Astrocyte (in vitro differentiated cells and primary cell): ENCODE results near the gene BDP1. TPM values are rescaled to one million over a fixed set of nuclear protein-coding genes. Genes with fewer than 3 reads are reported as not detected.

Experiments
- DNase-seq: peaks from one replicate; pipeline ENCODE4 v3.0.0-alpha.2; 2010; ENCODE audit warnings: low read depth
- FAIRE-seq: peaks from 2 replicates; lab custom pipeline; 2011; peaks lifted over from hg19 to GRCh38; lab: Jason Lieb, UNC
- H2AFZ ChIP-seq: 2 replicates; pipeline ENCODE4 v1.6.0; 2012; ENCODE audit warnings: low read depth, low read length, inconsistent platforms
- H3K27ac ChIP-seq: 2 replicates; pipeline ENCODE4 v1.5.1; 2011; ENCODE audit warnings: low read depth, low read length, inconsistent platforms
- H3K27me3 ChIP-seq: 2 replicates; pipeline ENCODE4 v1.6.0; 2011; ENCODE audit warnings: low read length, inconsistent platforms; ENCODE audit not compliant: insufficient read depth
- H3K36me3 ChIP-seq: 2 replicates; pipeline ENCODE4 v1.5.1; 2011; ENCODE audit warnings: low read length, inconsistent platforms; ENCODE audit not compliant: insufficient read depth
- H3K4me1 ChIP-seq: 2 replicates; pipeline ENCODE4 v1.5.1; 2011; ENCODE audit warnings: low read length, inconsistent platforms; ENCODE audit not compliant: insufficient read depth
- H3K4me2 ChIP-seq: 2 replicates; pipeline ENCODE4 v1.6.0; 2012; ENCODE audit warnings: low read length, inconsistent platforms
- H3K4me3 ChIP-seq: 2 replicates; pipeline ENCODE4 v1.5.1; 2011; ENCODE audit warnings: low read depth, mild to moderate bottlenecking, low read length, inconsistent platforms; ENCODE audit not compliant: insufficient read depth
- H3K79me2 ChIP-seq: 2 replicates; pipeline ENCODE4 v1.6.0; 2012; ENCODE audit warnings: mild to moderate bottlenecking, low read length, inconsistent platforms; ENCODE audit not compliant: insufficient read depth
- H3K9ac ChIP-seq: 2 replicates; pipeline ENCODE4 v1.6.0; 2012; ENCODE audit warnings: mild to moderate bottlenecking, low read length, inconsistent platforms
- H3K9me3 ChIP-seq: 2 replicates; pipeline ENCODE4 v1.5.1; 2012; ENCODE audit warnings: low read depth, mild to moderate bottlenecking, low read length, inconsistent platforms; ENCODE audit not compliant: insufficient read depth
- H4K20me1 ChIP-seq: 2 replicates; pipeline ENCODE4 v1.6.0; 2012; ENCODE audit warnings: low read length, inconsistent platforms; ENCODE audit not compliant: insufficient read depth
- H3K27ac Mint-ChIP-seq: one replicate; pipeline ENCODE4 v1.8.0; 2021; ENCODE audit warnings: mild to moderate bottlenecking, mixed read lengths; ENCODE audit not compliant: unreplicated experiment
- H3K27me3 Mint-ChIP-seq: one replicate; pipeline ENCODE4 v1.8.0; 2021; ENCODE audit warnings: low read depth, mixed read lengths; ENCODE audit not compliant: unreplicated experiment
- H3K36me3 Mint-ChIP-seq: one replicate; pipeline ENCODE4 v1.8.0; 2021; ENCODE audit warnings: low read depth, mixed read lengths; ENCODE audit not compliant: unreplicated experiment
- H3K4me1 Mint-ChIP-seq: one replicate; pipeline ENCODE4 v1.8.0; 2021; ENCODE audit warnings: low read depth, mixed read lengths; ENCODE audit not compliant: unreplicated experiment
- H3K4me3 Mint-ChIP-seq: one replicate; pipeline ENCODE4 v1.8.0; 2021; ENCODE audit warnings: mild to moderate bottlenecking, moderate library complexity, mixed read lengths; ENCODE audit not compliant: unreplicated experiment
- H3K9me3 Mint-ChIP-seq: one replicate; pipeline ENCODE4 v1.8.0; 2021; ENCODE audit warnings: mild to moderate bottlenecking, mixed read lengths; ENCODE audit not compliant: unreplicated experiment
- CTCF ChIP-seq: IDR thresholded peaks from 2 replicates; pipeline ENCODE4 v1.5.1; 2011; ENCODE audit warnings: low read depth, mild to moderate bottlenecking, inconsistent platforms, low read length, moderate library complexity; ENCODE audit not compliant: insufficient read depth
- EZH2 ChIP-seq: IDR thresholded peaks from 2 replicates; pipeline ENCODE4 v1.6.1; 2012; ENCODE audit warnings: mild to moderate bottlenecking, low read length, inconsistent platforms; ENCODE audit not compliant: insufficient read depth
- total RNA-seq: library from RNA; stranded (reverse); gene quantifications from 2 replicates; pipeline ENCODE4 v1.2.1, GENCODE V29; 2021

The BDP1 gene
- total RNA-seq, 1 donor from 2014 or later, result 31.8 TPM

- peak within 1 kb of the TSS; percentile 91 for H3K4me3 Mint-ChIP-seq
- Histone ChIP-seq H3K4me1 (no peaks in the 10 kb centered on the region), H2AFZ (peak within 1 kb of the TSS; percentile 97), H3K79me2 (peaks cover 36% of the 10 kb centered on the region), H3K9ac (peak within 1 kb of the TSS; percentile 84), H3K9me3 (no peaks in the 10 kb centered on the region), H3K27me3 (no peaks in the 10 kb centered on the region), H3K27ac (peak within 1 kb of the TSS; percentile 65), H3K4me3 (peak within 1 kb of the TSS; percentile 75), H3K36me3 (no peaks in the 10 kb centered on the region), H4K20me1 (no peaks in the 10 kb centered on the region), H3K4me2 (peak within 1 kb of the TSS; percentile 89)
- DNase-seq (peak; percentile 92), FAIRE-seq (no peak)
- peak within 1 kb of the TSS; percentile 60 for H3K27ac Mint-ChIP-seq
- H3K36me3 Mint-ChIP-seq, result no peaks in the 10 kb centered on the region
- H3K27me3 Mint-ChIP-seq, result no peaks in the 10 kb centered on the region
- H3K9me3 Mint-ChIP-seq, result peaks cover 2% of the 10 kb centered on the region
- peaks cover 5% of the 10 kb centered on the region for H3K4me1 Mint-ChIP-seq
- no peak for TF ChIP-seq CTCF
- no peak for TF ChIP-seq EZH2
Observed at GRCh38 chr5:71586941-71587765, 131.7 kb downstream of the BDP1 start, which contains the start of gene MCCC2. Gene MCCC2, plus strand, starts transcription at chr5:71587340. Its CDS starts 86 bp downstream, at chr5:71587426.

GRCh38 chr5:71587766-71588532, 132.5 kb downstream of the BDP1 start:
- FAIRE-seq (no peak), DNase-seq (no peak)
- H3K4me3 ChIP-seq, result peak overlapping the region; percentile 75
- Mint-ChIP-seq H3K4me1 (peaks cover 5% of the 10 kb centered on the region), H3K9me3 (peaks cover 2% of the 10 kb centered on the region), H3K4me3 (peak overlapping the region; percentile 91), H3K27me3 (no peaks in the 10 kb centered on the region), H3K36me3 (no peaks in the 10 kb centered on the region), H3K27ac (peak overlapping the region; percentile 60)
- H4K20me1 ChIP-seq, result no peaks in the 10 kb centered on the region
- no peaks in the 10 kb centered on the region for H3K4me1 ChIP-seq
- H3K9ac ChIP-seq, result peak overlapping the region; percentile 84
- peak overlapping the region; percentile 65 for H3K27ac ChIP-seq
- no peak for TF ChIP-seq CTCF
- TF ChIP-seq EZH2, result no peak
- H3K36me3 ChIP-seq, result no peaks in the 10 kb centered on the region
- peak overlapping the region; percentile 97 for H2AFZ ChIP-seq
- peaks cover 40% of the 10 kb centered on the region for H3K79me2 ChIP-seq
- H3K9me3 ChIP-seq, result no peaks in the 10 kb centered on the region
- peak overlapping the region; percentile 89 for H3K4me2 ChIP-seq
- H3K27me3 ChIP-seq, result no peaks in the 10 kb centered on the region
